AG10803 (cell line): ENCODE data around the gene SNX19.
A peak's percentile ranks its signal among the peaks of the same experiment; 100 is the strongest.

Experiments used
- DNase-seq: peaks from one replicate; pipeline ENCODE4 v3.0.0; 2010; ENCODE audit warnings: low read depth
- H3K4me3 ChIP-seq: 2 replicates; pipeline ENCODE4 v1.5.1; 2011; ENCODE audit warnings: mild to moderate bottlenecking, low read length, control low read depth
- CTCF ChIP-seq: conservative IDR thresholded peaks from 2 replicates; pipeline ENCODE4 v1.5.1; 2011; ENCODE audit warnings: mild to moderate bottlenecking, low read length, control low read depth, inconsistent platforms

SNX19 gene

GRCh38 chr11:130852589-130852988, 63.7 kb downstream of the SNX19 start:
- H3K4me3 ChIP-seq = no peak overlapping the region

GRCh38 chr11:130850185-130850944, 65.9 kb downstream of the SNX19 start:
- H3K4me3 ChIP-seq = no peak overlapping the region
- TF ChIP-seq CTCF = no peak

More at GRCh38 chr11:130852589-130852988, 63.7 kb downstream of the SNX19 start:
- DNase-seq = no peak
- no peak for TF ChIP-seq CTCF

GRCh38 chr11:130849215-130849568, 67.1 kb downstream of the SNX19 start:
- DNase-seq = peak; percentile 97

More at GRCh38 chr11:130850185-130850944, 65.9 kb downstream of the SNX19 start:
- no peak for DNase-seq

GRCh38 chr11:130848361-130849214, 67.7 kb downstream of the SNX19 start:
- no peak for TF ChIP-seq CTCF
- no peak overlapping the region for H3K4me3 ChIP-seq
- DNase-seq = no peak

More at GRCh38 chr11:130849215-130849568, 67.1 kb downstream of the SNX19 start:
- no peak overlapping the region for H3K4me3 ChIP-seq
- no peak for TF ChIP-seq CTCF

- H3K4me3 ChIP-seq = peak overlapping the region; percentile 34
- peak; percentile 86 for DNase-seq
- no peak for TF ChIP-seq CTCF
Measured at GRCh38 chr11:130847517-130847916, 68.8 kb downstream of the SNX19 start.

- H3K4me3 ChIP-seq = no peak overlapping the region
- no peak for TF ChIP-seq CTCF
- DNase-seq = no peak
Measured at GRCh38 chr11:130846606-130847005, 69.7 kb downstream of the SNX19 start.

- no peak for DNase-seq
- no peak for TF ChIP-seq CTCF
- H3K4me3 ChIP-seq = no peak overlapping the region
Measured at GRCh38 chr11:130842001-130842400, 74.3 kb downstream of the SNX19 start.
